Activated CD4-positive, alpha-beta T cell treated with anti-CD3 and anti-CD28 coated beads, Interleukin-2, amount 50 U/mL, for 4 hours (primary cell): ENCODE data around the gene CCNG2.

Source experiments
- DNase-seq, 2 experiments: peaks; one replicate each; pipeline ENCODE4 v3.0.0-alpha.2; 2020

The CCNG2 gene

DNA sequence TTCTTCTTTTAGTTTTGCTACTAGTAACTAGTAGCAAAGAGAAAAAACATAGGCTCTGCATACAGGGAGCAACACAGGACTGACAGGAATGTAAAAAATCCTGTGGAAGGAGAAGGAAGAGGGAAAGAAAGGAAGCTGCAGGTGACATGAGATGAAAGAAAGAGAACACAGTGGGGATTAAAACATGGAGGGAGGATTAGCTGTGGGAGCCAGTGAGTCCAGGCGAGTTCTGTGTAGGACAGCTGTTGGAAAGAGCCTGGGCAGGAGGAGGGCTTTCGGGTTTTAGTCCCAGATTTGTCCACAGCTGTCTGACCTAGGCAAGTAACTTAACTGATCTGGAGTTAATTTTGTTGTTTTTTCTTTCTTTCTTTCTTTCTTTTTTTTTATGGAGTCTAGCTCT lies 21.6 kb downstream of the CCNG2 start:
- DNase-seq = no peak

GRCh38 chr4:77179519-77179918 lies 22.5 kb downstream of the CCNG2 start:
- no peak for DNase-seq

GRCh38 chr4:77181720-77182119 lies 24.7 kb downstream of the CCNG2 start:
- DNase-seq = no peak

DNA sequence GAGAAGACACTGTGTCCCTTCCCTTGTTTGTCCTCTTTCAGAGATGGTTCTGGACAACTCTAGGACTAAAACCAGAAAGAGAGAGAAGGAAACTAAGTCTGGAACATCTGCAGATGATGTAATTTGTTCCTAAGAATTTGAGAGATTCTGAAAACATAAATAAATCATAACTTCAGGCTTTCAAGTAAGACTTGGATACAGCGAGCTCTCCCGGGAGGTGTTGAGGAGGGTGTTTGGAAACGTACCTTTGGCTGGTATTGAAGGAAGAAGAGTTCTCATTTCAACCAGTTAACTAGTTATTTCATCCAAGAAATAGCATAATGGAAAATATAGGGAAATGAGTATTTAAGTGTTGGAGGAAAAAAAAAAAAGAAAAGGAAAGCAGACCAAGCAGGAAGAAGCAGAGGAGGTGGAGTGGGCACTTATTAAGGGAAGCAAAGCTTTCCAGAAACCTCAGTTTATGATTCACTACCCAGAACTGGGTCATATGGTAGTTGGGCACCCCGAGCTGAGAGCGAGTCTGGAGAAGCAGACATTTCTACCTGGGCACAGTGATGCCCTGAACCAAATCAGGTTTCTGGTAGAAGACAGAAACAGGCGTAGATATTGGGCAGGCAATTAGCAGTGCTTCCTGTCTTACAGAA lies 26.9 kb downstream of the CCNG2 start:
- DNase-seq = no peak

DNA sequence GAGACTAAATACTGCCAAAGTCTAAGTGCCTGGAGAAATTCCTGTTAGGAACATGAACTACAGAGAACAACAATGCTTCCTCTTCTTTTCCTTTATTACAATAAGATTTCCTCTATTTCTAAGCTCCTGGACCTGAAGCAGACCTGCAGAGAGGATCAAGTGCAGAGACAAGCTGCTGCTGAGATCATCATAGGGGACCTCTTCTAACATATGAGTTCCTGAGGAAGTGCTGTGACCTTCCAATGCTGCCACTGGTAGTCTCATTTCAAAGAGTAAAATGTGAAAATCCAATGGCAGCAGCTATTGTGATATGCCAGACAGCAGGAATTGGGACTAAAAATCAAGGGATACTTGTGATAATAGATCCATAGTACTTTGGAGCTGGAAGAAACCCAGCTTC lies 28.0 kb downstream of the CCNG2 start:
- no peak for DNase-seq

DNA sequence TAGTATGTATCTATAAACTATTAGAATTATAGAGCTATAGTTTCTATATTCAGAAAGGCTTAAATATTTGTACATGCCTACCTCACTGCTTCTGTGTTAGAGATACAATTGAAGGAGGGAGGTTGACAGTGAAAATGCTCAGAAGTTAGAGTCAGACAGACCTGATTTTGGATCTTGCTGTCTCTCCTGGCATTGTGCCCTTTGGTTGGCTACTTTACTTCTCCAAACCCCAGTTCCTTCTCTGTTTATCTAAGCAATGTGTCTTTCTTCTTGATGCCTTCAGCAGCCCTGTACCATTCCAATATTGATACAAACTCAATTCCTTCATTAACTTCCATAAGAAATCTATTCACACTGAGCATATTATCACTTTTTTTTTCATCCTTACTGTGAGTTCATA lies 28.7 kb downstream of the CCNG2 start:
- no peak for DNase-seq

DNA sequence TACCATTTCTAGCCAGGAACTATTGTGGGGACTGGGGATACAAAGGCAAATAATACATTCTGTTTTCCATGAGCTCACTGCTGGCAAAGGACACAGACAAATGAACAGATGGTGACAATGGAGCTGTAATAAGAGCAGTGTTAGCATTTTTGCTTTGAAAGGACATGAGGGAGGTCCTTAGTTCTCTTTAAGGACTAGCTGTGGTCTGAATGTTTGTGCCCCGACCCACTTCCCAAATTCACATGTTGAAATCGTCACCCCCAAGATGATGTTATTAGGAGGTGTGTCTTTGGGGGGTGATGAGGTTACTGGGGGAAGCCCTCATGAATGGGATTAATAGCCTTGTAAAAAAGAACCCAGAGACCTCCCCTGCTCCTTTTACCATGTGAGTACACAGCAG lies 30.3 kb downstream of the CCNG2 start:
- DNase-seq = no peak

DNA sequence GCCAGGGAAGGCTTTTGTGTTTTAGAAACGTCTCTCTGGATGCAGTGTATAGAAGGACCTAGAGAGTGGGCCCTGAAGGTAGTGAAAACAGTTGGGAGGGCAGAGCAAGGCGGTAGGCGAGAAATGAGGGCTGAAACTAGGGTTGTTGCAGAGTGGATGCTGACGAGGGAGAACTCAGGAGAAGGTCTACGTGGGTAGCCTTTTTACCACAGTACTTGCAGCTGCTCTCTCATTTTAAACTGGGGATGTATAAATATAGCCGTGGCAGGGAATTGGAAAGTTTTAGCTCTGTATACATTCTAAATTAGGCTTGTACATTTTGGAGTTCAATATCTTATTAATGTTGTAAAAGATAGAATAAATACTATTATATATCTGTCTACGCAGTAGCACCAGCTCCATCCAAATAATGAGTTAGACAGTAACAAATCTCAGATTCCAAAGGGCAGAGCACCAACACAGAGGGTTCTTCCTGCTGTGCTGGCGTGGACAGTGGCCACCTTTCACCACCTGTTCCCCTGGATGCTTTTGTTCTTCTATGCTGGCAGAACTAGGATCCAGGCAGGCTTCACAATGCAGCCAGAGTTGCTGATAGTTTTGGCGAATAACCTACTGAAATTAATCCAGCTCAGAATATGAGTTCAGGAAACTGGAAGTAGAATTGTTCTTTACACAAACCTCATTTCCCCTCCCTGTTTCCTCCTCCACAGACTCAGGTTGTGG lies 31.7 kb downstream of the CCNG2 start:
- DNase-seq = no peak

- DNase-seq = no peak
Measured at GRCh38 chr4:77189412-77189811, 32.4 kb downstream of the CCNG2 start.

DNA sequence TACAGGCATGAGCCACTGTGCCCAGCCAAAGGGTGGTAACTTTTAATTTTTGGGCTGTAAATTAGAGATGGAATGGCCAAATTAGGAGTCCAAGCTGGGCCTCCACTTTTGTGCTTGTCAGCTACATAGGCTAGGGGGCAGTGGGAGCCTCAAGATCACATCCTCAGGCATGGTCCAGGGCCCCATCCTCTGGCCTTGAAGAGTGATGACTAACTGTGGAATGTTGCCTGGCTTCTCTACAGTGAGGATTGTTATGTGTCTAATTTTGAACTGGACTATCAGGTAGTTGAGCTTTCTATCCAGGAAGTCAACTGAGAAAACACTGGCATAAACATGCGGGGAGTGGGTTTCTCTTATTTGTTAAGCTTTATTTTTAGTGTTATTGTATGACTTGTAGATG lies 33.0 kb downstream of the CCNG2 start:
- no peak for DNase-seq

DNA sequence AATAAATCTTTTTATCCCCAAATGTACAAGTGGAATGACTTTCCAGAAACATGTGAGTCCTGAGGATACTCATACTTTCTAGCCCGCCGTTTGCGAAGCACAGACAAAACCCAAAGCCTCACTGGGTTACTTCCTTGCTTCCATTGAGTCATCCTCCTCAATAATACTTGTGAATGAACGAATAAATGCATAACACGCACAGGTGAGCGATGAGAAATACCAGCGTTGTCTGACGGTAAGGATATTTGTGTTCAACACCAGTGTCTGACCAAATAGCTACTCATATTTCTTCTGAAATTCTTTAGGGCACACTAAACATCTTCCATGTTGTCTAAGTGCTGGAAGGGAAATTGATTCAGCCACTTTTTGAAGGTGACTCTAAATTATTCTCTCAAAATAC lies 36.0 kb downstream of the CCNG2 start:
- DNase-seq = no peak

GRCh38 chr4:77193511-77194102 lies 36.6 kb downstream of the CCNG2 start:
- peak; percentile 67 to 69 for DNase-seq

GRCh38 chr4:77194366-77194765 lies 37.4 kb downstream of the CCNG2 start:
- no peak for DNase-seq

DNA sequence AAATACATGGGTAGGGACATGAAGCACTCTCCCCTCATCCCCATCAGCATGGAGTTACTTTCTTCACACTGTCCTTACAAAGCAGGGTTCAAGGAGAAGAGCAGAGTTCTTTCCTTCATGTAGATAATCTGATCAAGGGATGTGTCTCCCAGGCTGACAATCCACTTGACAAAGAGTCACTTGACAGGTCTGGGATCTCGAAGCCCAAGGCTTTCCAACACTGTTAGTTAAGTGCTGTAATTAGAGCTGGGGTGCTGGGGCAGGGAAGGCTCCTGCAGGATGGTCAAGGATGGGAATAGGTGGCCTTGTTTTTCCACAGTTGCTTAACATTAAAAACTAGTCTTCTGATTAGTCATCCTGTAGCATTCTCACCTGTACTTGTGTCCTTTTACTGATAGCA lies 38.0 kb downstream of the CCNG2 start:
- DNase-seq = no peak

DNA sequence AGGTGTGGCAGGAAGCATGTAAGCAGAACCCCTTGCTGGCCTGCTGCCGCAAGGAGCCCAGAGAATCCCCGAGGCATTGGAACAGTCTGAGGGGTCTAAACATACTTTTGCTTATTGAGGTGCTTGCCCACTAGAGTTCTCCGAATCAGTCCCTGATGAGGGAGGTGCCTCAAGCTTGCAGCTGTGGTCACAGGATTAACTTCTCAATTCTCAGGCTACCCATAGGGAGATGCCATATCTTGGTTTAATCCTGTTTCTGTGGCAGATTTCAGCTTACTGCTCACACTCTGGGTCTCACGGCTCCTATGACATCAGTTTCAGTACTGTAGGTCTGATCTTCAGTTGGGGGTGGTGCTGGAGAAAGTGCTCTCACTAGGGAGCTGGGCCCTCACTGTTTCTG lies 39.9 kb downstream of the CCNG2 start:
- no peak for DNase-seq

GRCh38 chr4:77197361-77197760 lies 40.4 kb downstream of the CCNG2 start:
- DNase-seq = no peak

GRCh38 chr4:77197831-77198230 lies 40.8 kb downstream of the CCNG2 start:
- no peak for DNase-seq

- DNase-seq = no peak
Measured at GRCh38 chr4:77199276-77199675, 42.3 kb downstream of the CCNG2 start.

DNA sequence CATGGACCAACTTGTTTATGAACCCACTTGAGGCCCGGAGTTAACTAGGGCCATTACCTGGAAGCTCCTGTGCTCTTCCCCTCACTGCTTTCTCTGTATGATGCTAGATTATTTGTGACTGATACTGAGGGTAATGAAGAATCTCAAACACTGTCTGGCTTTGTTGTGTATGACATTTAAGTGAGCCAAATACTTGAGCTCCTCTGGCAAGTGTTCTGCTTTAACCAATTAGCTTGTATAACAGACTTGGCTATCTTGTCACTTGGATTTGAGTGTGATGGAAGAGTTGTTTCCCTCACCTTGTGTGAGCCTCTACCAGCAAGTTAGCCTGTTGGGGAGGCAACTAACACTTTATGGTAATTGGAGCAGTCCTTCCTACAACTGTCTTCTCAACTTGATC lies 42.7 kb downstream of the CCNG2 start:
- DNase-seq = no peak

- DNase-seq = no peak
Measured at GRCh38 chr4:77201343-77201742, 44.3 kb downstream of the CCNG2 start.

DNA sequence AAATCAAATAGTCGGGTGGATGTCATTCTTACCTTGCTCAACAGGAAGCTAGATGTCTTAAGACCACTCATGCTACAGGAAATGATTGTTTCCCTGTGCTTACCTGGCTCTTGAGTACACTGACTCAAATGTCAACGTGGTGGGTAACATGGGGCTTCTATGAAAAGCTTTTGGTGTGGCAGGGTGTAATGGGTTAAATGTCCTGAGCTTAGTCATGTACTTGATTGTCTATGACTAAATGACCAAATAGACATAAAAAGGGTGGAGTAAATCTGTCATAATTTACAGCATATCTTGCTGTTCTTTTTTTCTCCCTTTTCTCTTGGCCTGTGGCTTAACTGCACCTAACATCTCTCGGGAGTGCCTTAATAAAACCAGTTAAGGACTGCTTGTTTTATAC lies 44.9 kb downstream of the CCNG2 start:
- DNase-seq = no peak

DNA sequence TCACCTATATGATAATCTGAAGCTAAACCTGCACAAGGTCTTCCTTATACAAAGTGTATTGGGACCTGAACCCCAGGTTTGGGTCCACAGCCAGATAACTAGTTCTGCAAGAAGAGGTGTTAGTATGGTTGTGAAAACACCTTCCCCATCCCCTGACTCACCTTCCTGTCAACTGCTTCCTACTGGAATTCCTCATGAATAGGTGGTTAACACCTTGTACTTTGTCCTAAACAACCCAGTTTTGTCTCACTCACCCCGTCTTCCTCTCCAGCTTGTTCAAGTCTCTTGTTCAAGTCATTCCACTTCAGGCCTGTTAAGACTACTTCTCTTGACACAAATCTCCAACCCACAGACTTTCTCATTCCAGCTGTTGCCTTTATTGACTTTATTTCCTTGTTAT lies 45.5 kb downstream of the CCNG2 start:
- no peak for DNase-seq

DNA sequence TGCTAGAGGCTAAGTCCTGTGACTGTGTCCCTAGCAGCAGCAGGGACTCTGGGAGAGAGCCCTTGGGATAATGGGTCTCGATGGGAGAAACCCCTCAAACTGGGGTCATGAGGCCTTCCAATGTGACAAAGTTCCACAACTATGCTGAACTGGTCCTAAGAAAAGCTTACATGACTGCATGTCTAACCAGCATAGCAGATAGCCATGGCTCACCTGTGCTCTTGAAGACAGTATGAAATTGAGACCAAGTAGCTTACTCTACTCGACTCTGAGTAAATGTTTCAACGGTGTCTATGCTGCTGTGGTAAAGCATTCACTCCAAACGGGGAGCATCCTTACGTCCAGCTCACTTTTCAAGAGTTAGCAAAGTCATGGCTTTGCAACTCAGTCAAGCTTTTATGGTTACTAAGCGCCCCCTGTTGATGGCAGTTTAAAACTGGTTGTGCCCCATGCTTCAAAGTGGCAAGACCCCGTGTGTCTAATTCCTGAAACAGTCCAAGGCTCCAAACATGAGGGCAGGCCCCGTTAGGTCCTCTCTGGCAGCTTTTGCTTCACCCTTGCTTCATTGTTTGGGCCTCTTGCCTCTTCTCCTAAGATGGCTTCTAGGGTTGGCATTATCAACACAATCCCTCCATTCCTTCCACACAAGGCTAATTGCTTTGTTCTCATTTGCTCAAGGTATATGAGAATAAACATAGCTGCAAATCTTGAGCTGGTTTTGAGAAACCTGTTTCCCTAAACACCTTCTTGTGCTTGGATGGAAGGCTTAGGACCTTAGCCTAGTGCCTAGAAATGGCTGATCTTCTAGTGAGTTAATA lies 46.6 kb downstream of the CCNG2 start:
- peak; percentile 52 to 54 for DNase-seq

GRCh38 chr4:77204621-77205020 lies 47.6 kb downstream of the CCNG2 start:
- DNase-seq = no peak
